Upper lobe of left lung (tissue), 4 donors: ENCODE data around the gene TSG101.

ENCODE experiments used
- EP300 ChIP-seq, 4 donors: sonication (generic); formaldehyde crosslinking; IDR thresholded peaks; one replicate each; pipeline ENCODE4 v1.5.1; 2017; ENCODE audit warnings: antibody characterized with exemption in 4 of 4, control low read depth in 2 of 4
- POLR2A ChIP-seq, 4 donors: fragments of 450-650 bp; IDR thresholded peaks; one replicate each; pipeline ENCODE4 v1.5.1; 2016 to 2017; ENCODE audit warnings: antibody characterized with exemption in 4 of 4, mild to moderate bottlenecking in 2 of 4
- POLR2AphosphoS5 ChIP-seq, 2 donors: sonication (generic); formaldehyde crosslinking; IDR thresholded peaks; one replicate each; pipeline ENCODE4 v1.5.1; 2017; ENCODE audit warnings: antibody characterized with exemption in 2 of 2
- TF ChIP-seq, protein P1 (sequence below), 6 experiments: fragments of 450-650 bp in 4 of 6; fragments of 200-600 bp in 2 of 6; sonication (generic) in 2 of 6; IDR thresholded peaks; one replicate each; pipeline ENCODE4 v1.5.1; 2016 to 2019; ENCODE audit warnings: antibody characterized with exemption in 6 of 6

DNA sequence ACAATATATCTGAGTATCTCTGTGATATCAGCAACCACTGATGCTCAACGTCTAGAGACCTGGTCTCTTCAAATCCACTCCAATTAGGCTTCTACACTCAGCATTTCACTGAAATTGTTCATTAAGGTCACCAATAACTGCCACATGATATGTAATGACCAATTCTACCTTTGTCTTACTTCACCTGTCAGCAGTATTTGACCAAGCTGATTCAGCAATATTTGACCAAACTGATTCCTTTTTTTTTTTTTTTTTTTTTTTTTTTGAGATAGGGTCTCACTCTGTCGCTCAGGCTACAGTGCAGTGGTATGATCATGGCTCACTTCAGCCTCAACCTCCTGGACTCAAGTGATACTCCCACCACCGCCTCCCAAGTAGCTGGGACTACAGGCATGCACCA, 5.6 kb downstream of the TSG101 start:
- no peak for TF ChIP-seq POLR2A (IDR thresholded peaks at IDR 0.05)
- TF ChIP-seq, protein P1, sequence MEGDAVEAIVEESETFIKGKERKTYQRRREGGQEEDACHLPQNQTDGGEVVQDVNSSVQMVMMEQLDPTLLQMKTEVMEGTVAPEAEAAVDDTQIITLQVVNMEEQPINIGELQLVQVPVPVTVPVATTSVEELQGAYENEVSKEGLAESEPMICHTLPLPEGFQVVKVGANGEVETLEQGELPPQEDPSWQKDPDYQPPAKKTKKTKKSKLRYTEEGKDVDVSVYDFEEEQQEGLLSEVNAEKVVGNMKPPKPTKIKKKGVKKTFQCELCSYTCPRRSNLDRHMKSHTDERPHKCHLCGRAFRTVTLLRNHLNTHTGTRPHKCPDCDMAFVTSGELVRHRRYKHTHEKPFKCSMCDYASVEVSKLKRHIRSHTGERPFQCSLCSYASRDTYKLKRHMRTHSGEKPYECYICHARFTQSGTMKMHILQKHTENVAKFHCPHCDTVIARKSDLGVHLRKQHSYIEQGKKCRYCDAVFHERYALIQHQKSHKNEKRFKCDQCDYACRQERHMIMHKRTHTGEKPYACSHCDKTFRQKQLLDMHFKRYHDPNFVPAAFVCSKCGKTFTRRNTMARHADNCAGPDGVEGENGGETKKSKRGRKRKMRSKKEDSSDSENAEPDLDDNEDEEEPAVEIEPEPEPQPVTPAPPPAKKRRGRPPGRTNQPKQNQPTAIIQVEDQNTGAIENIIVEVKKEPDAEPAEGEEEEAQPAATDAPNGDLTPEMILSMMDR (IDR thresholded peaks at IDR 0.05), result no peak
- TF ChIP-seq EP300 (IDR thresholded peaks at IDR 0.05), result no peak
- TF ChIP-seq POLR2AphosphoS5 (IDR thresholded peaks at IDR 0.05), result no peak
